Trophoblast cell (in vitro differentiated cells and primary cell): ENCODE results near the gene ANKRD55.

Experiments used
- DNase-seq, 2 donors: peaks; one replicate each; pipeline ENCODE4 v3.0.0-alpha.2; 2016
- H2AFZ ChIP-seq: 2 replicates; pipeline ENCODE4 v1.6.1; 2013; ENCODE audit warnings: low read length, moderate library complexity, mild to moderate bottlenecking; ENCODE audit not compliant: insufficient read depth, poor library complexity
- H2AK5ac ChIP-seq: 2 replicates; pipeline ENCODE4 v1.6.1; 2013; ENCODE audit warnings: mild to moderate bottlenecking, low read length
- H2BK120ac ChIP-seq: 2 replicates; pipeline ENCODE4 v1.6.1; 2013; ENCODE audit warnings: low read length, mild to moderate bottlenecking, moderate library complexity; ENCODE audit not compliant: insufficient read depth, poor library complexity
- H2BK12ac ChIP-seq: 2 replicates; pipeline ENCODE4 v1.6.1; 2013; ENCODE audit warnings: mild to moderate bottlenecking, low read length, moderate library complexity
- H2BK5ac ChIP-seq: 2 replicates; pipeline ENCODE4 v1.6.1; 2013; ENCODE audit warnings: low read length, low read depth, moderate library complexity, mild to moderate bottlenecking; ENCODE audit not compliant: poor library complexity
- H3K14ac ChIP-seq: 2 replicates; pipeline ENCODE4 v1.6.1; 2013; ENCODE audit warnings: mild to moderate bottlenecking, low read length
- H3K18ac ChIP-seq: 2 replicates; pipeline ENCODE4 v1.6.1; 2013; ENCODE audit warnings: mild to moderate bottlenecking, low read length
- H3K23ac ChIP-seq: 2 replicates; pipeline ENCODE4 v1.6.1; 2013; ENCODE audit warnings: low read length
- H3K27ac ChIP-seq: 2 replicates; pipeline ENCODE4 v1.5.1; 2013; ENCODE audit warnings: low read depth, mild to moderate bottlenecking, inconsistent platforms, low read length, moderate library complexity
- H3K27me3 ChIP-seq: 2 replicates; pipeline ENCODE4 v1.6.1; 2013; ENCODE audit warnings: inconsistent platforms, mild to moderate bottlenecking, low read length, moderate library complexity; ENCODE audit not compliant: insufficient read depth
- H3K36me3 ChIP-seq, 2 experiments: 1 replicate in 1 of 2; 2 replicates in 1 of 2; pipeline ENCODE4 v1.6.1; 2013; ENCODE audit warnings: low read length in 2 of 2, mild to moderate bottlenecking in 2 of 2, moderate library complexity in 1 of 2; ENCODE audit not compliant: insufficient read depth in 2 of 2, control insufficient read depth in 1 of 2
- H3K4ac ChIP-seq: 2 replicates; pipeline ENCODE4 v1.6.1; 2013; ENCODE audit warnings: low read depth, mild to moderate bottlenecking, low read length, moderate library complexity
- H3K4me1 ChIP-seq, 2 experiments: 1 replicate in 1 of 2; 2 replicates in 1 of 2; pipeline ENCODE4 v1.6.1; 2013; ENCODE audit warnings: low read length in 2 of 2, mild to moderate bottlenecking in 2 of 2, moderate library complexity in 1 of 2; ENCODE audit not compliant: insufficient read depth in 2 of 2, control insufficient read depth in 1 of 2
- H3K4me2 ChIP-seq: 2 replicates; pipeline ENCODE4 v1.6.1; 2013; ENCODE audit warnings: inconsistent platforms, mild to moderate bottlenecking, low read length, moderate library complexity
- H3K4me3 ChIP-seq: 2 replicates; pipeline ENCODE4 v1.5.1; 2013; ENCODE audit warnings: mild to moderate bottlenecking, low read depth, low read length, inconsistent platforms
- H3K79me1 ChIP-seq: one replicate; pipeline ENCODE4 v1.6.1; 2013; ENCODE audit warnings: low read length
- H3K79me2 ChIP-seq: 2 replicates; pipeline ENCODE4 v1.6.1; 2013; ENCODE audit warnings: low read length, mild to moderate bottlenecking; ENCODE audit not compliant: control insufficient read depth, insufficient read depth, poor library complexity
- H3K9ac ChIP-seq: 2 replicates; pipeline ENCODE4 v1.6.1; 2013; ENCODE audit warnings: mild to moderate bottlenecking, low read length
- H3K9me3 ChIP-seq: 2 replicates; pipeline ENCODE4 v1.6.1; 2013; ENCODE audit warnings: low read depth, mild to moderate bottlenecking, control low read depth, inconsistent platforms, low read length; ENCODE audit not compliant: insufficient read depth
- H4K12ac ChIP-seq: 2 replicates; pipeline ENCODE4 v1.6.1; 2013; ENCODE audit warnings: low read depth, mild to moderate bottlenecking, low read length, moderate library complexity
- H4K8ac ChIP-seq: 2 replicates; pipeline ENCODE4 v1.6.1; 2013; ENCODE audit warnings: low read depth, mild to moderate bottlenecking, low read length, moderate library complexity
- H4K91ac ChIP-seq: one replicate; pipeline ENCODE4 v1.6.1; 2013; ENCODE audit warnings: low read depth, mild to moderate bottlenecking, low read length, moderate library complexity
- WGBS: extraction: QIAGEN DNeasy Blood & Tissue Kit; methylation state at CpG from one replicate; pipeline ENCODE4 v1.1.7; 2013; ENCODE audit warnings: missing lambda C conversion rate; ENCODE audit not compliant: insufficient read length, insufficient coverage; ENCODE audit errors: extremely low coverage; 5-methylcytosine and 5-hydroxymethylcytosine counted together

ANKRD55 gene

GRCh38 chr5:56195016-56195415 lies 38.1 kb downstream of the ANKRD55 start:
- Histone ChIP-seq H3K36me3 (no peaks in the 10 kb centered on the region), H3K4me2 (no peak overlapping the region), H2BK5ac (no peak overlapping the region), H3K79me1 (no peaks in the 10 kb centered on the region), H3K23ac (no peak overlapping the region), H3K79me2 (no peaks in the 10 kb centered on the region), H3K14ac (no peak overlapping the region), H4K8ac (no peak overlapping the region), H3K4me1 (no peaks in the 10 kb centered on the region), H4K91ac (no peak overlapping the region), H3K9ac (no peak overlapping the region), H3K4me3 (no peak overlapping the region), H3K9me3 (no peaks in the 10 kb centered on the region), H3K27ac (no peak overlapping the region), H3K27me3 (no peaks in the 10 kb centered on the region), H3K4ac (no peak overlapping the region), H2BK120ac (no peak overlapping the region), H2AFZ (no peak overlapping the region), H2BK12ac (no peak overlapping the region), H4K12ac (no peak overlapping the region), H3K18ac (no peak overlapping the region), H2AK5ac (no peak overlapping the region)
- no CpG with 5 or more reads among the region's 1 CpG for WGBS
- DNase-seq, result no peak

- no peaks in the 10 kb centered on the region for H3K36me3 ChIP-seq
- H3K4me2 ChIP-seq, result no peak overlapping the region
- no peak overlapping the region for H4K12ac ChIP-seq
- no peak overlapping the region for H3K9ac ChIP-seq
- H2BK5ac ChIP-seq, result no peak overlapping the region
- H3K18ac ChIP-seq, result no peak overlapping the region
- no peak overlapping the region for H3K27ac ChIP-seq
- no peak overlapping the region for H3K4ac ChIP-seq
- no peaks in the 10 kb centered on the region for H3K4me1 ChIP-seq
- no peak overlapping the region for H2BK120ac ChIP-seq
- no peaks in the 10 kb centered on the region for H3K79me1 ChIP-seq
- H4K91ac ChIP-seq, result no peak overlapping the region
- no CpG with 5 or more reads among the region's 16 CpGs for WGBS
- no peak overlapping the region for H4K8ac ChIP-seq
- no peak overlapping the region for H2AFZ ChIP-seq
- H3K79me2 ChIP-seq, result no peaks in the 10 kb centered on the region
- no peaks in the 10 kb centered on the region for H3K27me3 ChIP-seq
- no peak overlapping the region for H3K4me3 ChIP-seq
- no peak overlapping the region for H2BK12ac ChIP-seq
- no peaks in the 10 kb centered on the region for H3K9me3 ChIP-seq
- no peak for DNase-seq
- H2AK5ac ChIP-seq, result no peak overlapping the region
- no peak overlapping the region for H3K14ac ChIP-seq
- H3K23ac ChIP-seq, result no peak overlapping the region
Observed at GRCh38 chr5:56192246-56192645, 40.9 kb downstream of the ANKRD55 start.

- no peak for DNase-seq
- Histone ChIP-seq H3K4ac (no peak overlapping the region), H3K4me1 (no peaks in the 10 kb centered on the region), H3K14ac (no peak overlapping the region), H3K9me3 (no peaks in the 10 kb centered on the region), H3K27me3 (no peaks in the 10 kb centered on the region), H3K27ac (no peak overlapping the region), H3K23ac (no peak overlapping the region), H3K4me2 (no peak overlapping the region), H2BK120ac (no peak overlapping the region), H2BK12ac (no peak overlapping the region), H2AK5ac (no peak overlapping the region), H3K79me1 (no peaks in the 10 kb centered on the region), H4K12ac (no peak overlapping the region), H3K79me2 (no peaks in the 10 kb centered on the region), H4K91ac (no peak overlapping the region), H3K18ac (no peak overlapping the region), H3K4me3 (no peak overlapping the region), H2AFZ (no peak overlapping the region), H4K8ac (no peak overlapping the region), H3K9ac (no peak overlapping the region), H2BK5ac (no peak overlapping the region), H3K36me3 (no peaks in the 10 kb centered on the region)
- WGBS, result no CpG with 5 or more reads among the region's 3 CpGs
Observed at GRCh38 chr5:56191656-56192055, 41.5 kb downstream of the ANKRD55 start.

GRCh38 chr5:56190497-56190896 lies 42.6 kb downstream of the ANKRD55 start:
- Histone ChIP-seq H3K23ac (no peak overlapping the region), H4K8ac (no peak overlapping the region), H3K36me3 (no peaks in the 10 kb centered on the region), H3K9ac (no peak overlapping the region), H4K12ac (no peak overlapping the region), H4K91ac (no peak overlapping the region), H3K79me1 (no peaks in the 10 kb centered on the region), H3K79me2 (no peaks in the 10 kb centered on the region), H3K4me3 (no peak overlapping the region), H2AK5ac (no peak overlapping the region), H3K27ac (no peak overlapping the region), H3K9me3 (no peaks in the 10 kb centered on the region), H2BK12ac (no peak overlapping the region), H3K14ac (no peak overlapping the region), H3K18ac (no peak overlapping the region), H2AFZ (no peak overlapping the region), H2BK5ac (no peak overlapping the region), H3K4ac (no peak overlapping the region), H2BK120ac (no peak overlapping the region), H3K4me2 (no peak overlapping the region), H3K27me3 (no peaks in the 10 kb centered on the region), H3K4me1 (peaks cover 0 to 3% of the 10 kb centered on the region in 2 experiments)
- no CpG with 5 or more reads among the region's 2 CpGs for WGBS
- no peak for DNase-seq
